ENCODE results near the gene UQCRC2.

UQCRC2 gene

GRCh38 chr16:22005746-22006145 is 52.6 kb downstream of the UQCRC2 start:
- Histone ChIP-seq H3K4me1 (no peaks in the 10 kb centered on the region; the same call in 1 of the 2 replicates), H3K4me3 (ENCODE audit: low read depth, low read length) (no peak overlapping the region), H3K9me3 (no peaks in the 10 kb centered on the region), H3K36me3 (no peaks in the 10 kb centered on the region), H3K27me3 (no peaks in the 10 kb centered on the region)
- DNase-seq = no peak
- TF ChIP-seq CTCF (IDR thresholded peaks at IDR 0.05; ENCODE audit: low read depth, low read length) = no peak

GRCh38 chr16:22006636-22007035 is 53.5 kb downstream of the UQCRC2 start:
- no peak for TF ChIP-seq CTCF (IDR thresholded peaks at IDR 0.05; ENCODE audit: low read depth, low read length)
- Histone ChIP-seq H3K4me3 (ENCODE audit: low read depth, low read length) (peak overlapping the region; percentile 75), H3K36me3 (no peaks in the 10 kb centered on the region), H3K4me1 (no peaks in the 10 kb centered on the region; the same call in 1 of the 2 replicates), H3K27me3 (no peaks in the 10 kb centered on the region), H3K9me3 (no peaks in the 10 kb centered on the region)
- DNase-seq = no peak

GRCh38 chr16:22007159-22007508 is 54.0 kb downstream of the UQCRC2 start:
- Histone ChIP-seq H3K36me3 (no peaks in the 10 kb centered on the region), H3K9me3 (no peaks in the 10 kb centered on the region), H3K4me1 (no peaks in the 10 kb centered on the region; the same call in 1 of the 2 replicates), H3K4me3 (ENCODE audit: low read depth, low read length) (peak overlapping the region; percentile 75), H3K27me3 (no peaks in the 10 kb centered on the region)
- no peak for TF ChIP-seq CTCF (IDR thresholded peaks at IDR 0.05; ENCODE audit: low read depth, low read length)
- DNase-seq = no peak

GRCh38 chr16:22007509-22008214 is 54.5 kb downstream of the UQCRC2 start, which contains the start of gene MOSMO:
Gene MOSMO (plus strand): TSS chr16:22008111. CDS start chr16:22008302, 191 bp downstream.
- H3K4me3 ChIP-seq (ENCODE audit: low read depth, low read length) = peak within 1 kb of the TSS; percentile 83
- H3K4me1 ChIP-seq = no peaks in the 10 kb centered on the region; the same call in 1 of the 2 replicates
- peak; percentile 74 for DNase-seq
- H3K27me3 ChIP-seq = no peaks in the 10 kb centered on the region
- no peak for TF ChIP-seq CTCF (IDR thresholded peaks at IDR 0.05; ENCODE audit: low read depth, low read length)
- no peaks in the 10 kb centered on the region for H3K36me3 ChIP-seq
- no peaks in the 10 kb centered on the region for H3K9me3 ChIP-seq

GRCh38 chr16:22008215-22009059 is 55.3 kb downstream of the UQCRC2 start:
- Histone ChIP-seq H3K36me3 (no peaks in the 10 kb centered on the region), H3K4me3 (ENCODE audit: low read depth, low read length) (peak overlapping the region; percentile 83), H3K9me3 (no peaks in the 10 kb centered on the region), H3K27me3 (no peaks in the 10 kb centered on the region), H3K4me1 (no peaks in the 10 kb centered on the region; the same call in 1 of the 2 replicates)
- DNase-seq = peak; percentile 53
- no peak for TF ChIP-seq CTCF (IDR thresholded peaks at IDR 0.05; ENCODE audit: low read depth, low read length)

Measured in BE2C (cell line).